Activated T-helper 17 cell treated with anti-CD3 and anti-CD28 coated beads, Interleukin-2, amount 50 U/mL, for 72 hours (primary cell): ENCODE data around the gene EIF2S3. TPM values are rescaled to one million over a fixed set of nuclear protein-coding genes. Genes with fewer than 3 reads are reported as not detected.

Experiments used
- total RNA-seq, 2 donors: library from RNA; stranded (reverse); gene quantifications; one replicate each; pipeline ENCODE4 v1.2.3, GENCODE V29; 2022

Gene EIF2S3
- total RNA-seq, 2 donors from 2014 or later = 169 to 225 TPM

Other genes starting within 250 kb of the EIF2S3 start
- gene APOO, start 147.0 kb upstream of the EIF2S3 start, total RNA-seq = 10 to 100 TPM; 15.3 to 25.4 TPM
- under 1 TPM in 1 of 2 donors, not detected in 1; 0.58 TPM for gene CXorf58, start 146.9 kb upstream of the EIF2S3 start, total RNA-seq
- 10 to 100 TPM in 1 of 2 donors, 1 to 10 TPM in 1; 8.3 to 17.6 TPM for gene KLHL15, start 27.8 kb upstream of the EIF2S3 start, total RNA-seq
- 10 to 100 TPM; 41.0 to 42.9 TPM for gene ZFX, start 94.8 kb downstream of the EIF2S3 start, total RNA-seq